Right atrium auricular region (tissue), 2 donors: ENCODE data around the gene MEAK7. TPM values are rescaled to one million over a fixed set of nuclear protein-coding genes. Genes with fewer than 3 reads are reported as not detected.

ENCODE experiments used
- DNase-seq: peaks from one replicate; pipeline ENCODE4 v3.0.0-alpha.2; 2019; ENCODE audit warnings: low spot score
- H3K27ac ChIP-seq, 2 donors: fragments of 200-600 bp; sonication (generic); 1 replicate in 1 of 2; 2 replicates in 1 of 2; pipeline ENCODE4 v1.5.1; 2016 to 2019
- H3K27me3 ChIP-seq, 2 donors: fragments of 200-600 bp; sonication (generic); one replicate each; pipeline versions ENCODE4 v1.5.1 to v1.6.0; 2017 to 2019
- H3K36me3 ChIP-seq: fragments of 200-600 bp; sonication (generic); one replicate; pipeline ENCODE4 v1.5.1; 2016
- H3K4me1 ChIP-seq, 2 donors: fragments of 200-600 bp; sonication (generic); one replicate each; pipeline versions ENCODE4 v1.5.1 to v1.6.0; 2017 to 2019
- H3K4me3 ChIP-seq, 2 donors: fragments of 200-600 bp; sonication (generic); 1 replicate in 1 of 2; 2 replicates in 1 of 2; pipeline ENCODE4 v1.5.1; 2017 to 2019; ENCODE audit warnings: mild to moderate bottlenecking in 1 of 2, moderate library complexity in 1 of 2
- H3K9me3 ChIP-seq, 2 donors: fragments of 200-600 bp; sonication (generic); one replicate each; pipeline ENCODE4 v1.5.1; 2019
- total RNA-seq, 2 donors: library from RNA; depleted of rRNA; stranded (reverse); fragments of >200 nt; gene quantifications; one replicate each; pipeline ENCODE4 v1.1.0, GENCODE V29; 2016
- TF ChIP-seq, protein P1 (sequence below), 2 donors: fragments of 200-600 bp; sonication (generic); IDR thresholded peaks; one replicate each; pipeline ENCODE4 v1.5.1; 2019; ENCODE audit warnings: antibody characterized with exemption in 2 of 2

The MEAK7 gene
- total RNA-seq, 2 donors from 2014 or later: 5.3 to 6.9 TPM

DNA sequence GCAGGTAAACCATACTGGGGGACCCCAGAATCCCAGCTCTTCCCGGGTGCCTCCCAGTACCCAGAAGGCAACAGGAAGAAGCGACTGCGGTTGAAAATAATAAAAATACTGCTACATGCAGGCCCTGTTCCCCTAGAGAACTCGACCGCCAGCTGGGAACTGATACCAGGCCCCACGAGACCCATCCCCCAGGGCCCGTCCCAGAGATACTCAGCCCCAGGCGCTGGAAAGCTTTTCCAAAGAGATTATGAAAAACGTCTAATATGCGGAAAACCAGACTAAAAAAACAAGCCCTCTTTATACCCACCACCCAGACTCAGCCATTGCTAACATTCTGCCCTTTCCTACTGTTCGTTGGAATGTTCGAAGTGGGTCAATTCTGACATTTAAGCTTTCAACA lies 12.9 kb upstream of the MEAK7 start:
- H3K9me3 ChIP-seq: no peaks in the 10 kb centered on the region
- DNase-seq: no peak
- no peaks in the 10 kb centered on the region for H3K27me3 ChIP-seq
- TF ChIP-seq, protein P1, sequence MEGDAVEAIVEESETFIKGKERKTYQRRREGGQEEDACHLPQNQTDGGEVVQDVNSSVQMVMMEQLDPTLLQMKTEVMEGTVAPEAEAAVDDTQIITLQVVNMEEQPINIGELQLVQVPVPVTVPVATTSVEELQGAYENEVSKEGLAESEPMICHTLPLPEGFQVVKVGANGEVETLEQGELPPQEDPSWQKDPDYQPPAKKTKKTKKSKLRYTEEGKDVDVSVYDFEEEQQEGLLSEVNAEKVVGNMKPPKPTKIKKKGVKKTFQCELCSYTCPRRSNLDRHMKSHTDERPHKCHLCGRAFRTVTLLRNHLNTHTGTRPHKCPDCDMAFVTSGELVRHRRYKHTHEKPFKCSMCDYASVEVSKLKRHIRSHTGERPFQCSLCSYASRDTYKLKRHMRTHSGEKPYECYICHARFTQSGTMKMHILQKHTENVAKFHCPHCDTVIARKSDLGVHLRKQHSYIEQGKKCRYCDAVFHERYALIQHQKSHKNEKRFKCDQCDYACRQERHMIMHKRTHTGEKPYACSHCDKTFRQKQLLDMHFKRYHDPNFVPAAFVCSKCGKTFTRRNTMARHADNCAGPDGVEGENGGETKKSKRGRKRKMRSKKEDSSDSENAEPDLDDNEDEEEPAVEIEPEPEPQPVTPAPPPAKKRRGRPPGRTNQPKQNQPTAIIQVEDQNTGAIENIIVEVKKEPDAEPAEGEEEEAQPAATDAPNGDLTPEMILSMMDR (IDR thresholded peaks at IDR 0.05): no peak
- no peaks in the 10 kb centered on the region for H3K36me3 ChIP-seq
- no peak overlapping the region for H3K27ac ChIP-seq
- no peaks in the 10 kb centered on the region for H3K4me1 ChIP-seq
- H3K4me3 ChIP-seq: no peak overlapping the region

DNA sequence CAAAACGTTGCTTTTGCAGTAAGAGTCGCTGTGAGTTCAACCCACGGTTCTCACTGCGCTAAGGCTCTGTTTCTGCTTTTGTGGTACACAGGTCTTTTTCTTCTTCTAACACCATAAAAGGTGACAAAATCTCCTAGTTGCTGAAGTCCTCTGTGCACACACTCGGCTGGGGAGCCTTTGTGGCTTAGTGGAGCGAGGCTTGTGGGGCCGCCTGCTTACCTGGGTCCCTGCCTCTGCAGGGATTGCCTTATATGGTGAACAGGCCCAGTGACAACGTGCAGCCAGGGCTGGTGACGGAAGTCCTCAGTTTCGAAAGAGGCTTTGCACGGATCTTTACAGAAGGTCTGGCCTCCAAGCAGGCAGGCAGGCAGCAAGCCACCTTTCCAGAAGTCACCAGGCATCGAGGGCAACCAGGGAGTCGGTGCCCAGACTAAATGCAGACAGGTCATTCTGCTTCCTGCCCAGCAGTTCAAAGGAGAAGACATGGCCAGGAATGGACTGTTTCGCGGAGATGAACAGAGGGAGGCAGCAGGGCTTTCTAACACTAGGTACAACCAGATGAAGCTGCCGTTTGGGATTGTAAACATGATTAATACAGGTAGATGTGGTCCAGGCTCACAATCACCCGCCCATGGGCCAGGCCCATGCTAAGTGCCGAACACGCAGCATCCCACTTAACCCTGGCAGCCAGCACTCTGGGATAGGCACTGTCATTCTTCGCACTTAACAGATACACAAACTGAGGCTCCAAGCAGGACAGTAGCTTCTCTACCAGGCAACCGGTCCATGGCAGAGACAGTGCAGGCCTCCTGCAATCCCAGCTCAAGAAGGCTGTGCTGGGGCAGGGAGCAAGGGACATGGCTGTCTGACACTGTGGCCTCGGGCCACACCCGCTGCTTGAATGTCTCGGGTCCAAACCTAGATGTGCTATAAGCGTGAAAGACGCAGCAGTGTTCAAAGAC lies 10.7 kb upstream of the MEAK7 start:
- Histone ChIP-seq H3K9me3 (no peaks in the 10 kb centered on the region), H3K4me3 (no peak overlapping the region), H3K27me3 (no peaks in the 10 kb centered on the region), H3K27ac (no peak overlapping the region), H3K4me1 (peaks cover 0 to 6% of the 10 kb centered on the region in 2 donors), H3K36me3 (no peaks in the 10 kb centered on the region)
- TF ChIP-seq, protein P1 (IDR thresholded peaks at IDR 0.05): no peak
- no peak for DNase-seq

DNA sequence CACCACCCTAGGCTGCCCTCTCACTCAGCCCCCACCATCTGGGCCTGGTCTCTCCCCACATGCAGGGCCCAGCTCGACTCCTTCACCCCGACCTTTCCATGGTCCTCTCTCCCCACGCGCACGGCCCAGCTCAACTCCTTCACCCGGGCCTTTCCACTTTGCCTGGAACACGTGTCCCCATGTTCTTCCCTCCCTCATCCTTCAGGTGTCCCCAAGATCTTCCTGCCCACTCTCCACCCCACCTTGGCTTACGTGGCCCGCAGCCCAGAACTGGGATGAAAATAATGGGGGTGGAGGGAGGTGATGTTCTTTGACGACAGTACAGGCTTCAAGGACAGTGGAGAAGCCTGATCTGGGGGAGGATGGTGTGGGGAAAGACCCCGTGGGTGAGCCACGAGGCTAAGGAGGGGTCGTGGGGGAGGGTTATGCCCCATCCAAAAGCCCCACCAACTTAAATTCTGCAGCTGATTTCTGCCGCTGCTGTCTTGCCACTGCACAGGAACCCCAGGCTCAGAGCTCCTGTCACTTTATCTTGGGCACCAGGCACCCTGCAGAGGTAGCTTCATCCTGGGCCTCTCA lies 9.9 kb upstream of the MEAK7 start:
- Histone ChIP-seq H3K4me1 (peaks cover 0 to 6% of the 10 kb centered on the region in 2 donors), H3K27ac (no peak overlapping the region), H3K36me3 (no peaks in the 10 kb centered on the region), H3K27me3 (no peaks in the 10 kb centered on the region), H3K4me3 (no peak overlapping the region), H3K9me3 (no peaks in the 10 kb centered on the region)
- DNase-seq: no peak
- TF ChIP-seq, protein P1 (IDR thresholded peaks at IDR 0.05): no peak

DNA sequence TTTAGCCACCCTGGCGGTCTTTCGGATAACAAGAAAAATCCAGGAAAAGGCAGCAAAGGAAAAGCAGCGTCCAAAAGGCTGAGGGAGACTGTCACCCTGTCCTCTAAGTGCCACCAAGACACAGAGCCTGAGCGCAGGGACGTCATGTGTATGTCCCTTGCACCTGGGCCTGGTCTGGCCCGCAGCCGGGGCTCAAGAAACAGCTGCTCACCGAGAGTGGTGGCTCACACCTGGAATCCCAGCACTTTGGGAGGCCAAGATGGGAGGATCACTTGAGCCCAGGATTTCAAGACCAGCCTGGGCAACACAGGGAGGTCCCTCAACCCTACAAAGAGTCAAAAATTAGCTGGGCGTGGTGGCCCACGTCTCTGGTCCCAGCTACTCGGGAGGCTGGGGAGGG lies 9.2 kb upstream of the MEAK7 start:
- Histone ChIP-seq H3K36me3 (no peaks in the 10 kb centered on the region), H3K4me3 (no peak overlapping the region), H3K27ac (no peak overlapping the region), H3K4me1 (peaks cover 0 to 6% of the 10 kb centered on the region in 2 donors), H3K27me3 (no peaks in the 10 kb centered on the region), H3K9me3 (no peaks in the 10 kb centered on the region)
- TF ChIP-seq, protein P1 (IDR thresholded peaks at IDR 0.05): no peak
- no peak for DNase-seq

DNA sequence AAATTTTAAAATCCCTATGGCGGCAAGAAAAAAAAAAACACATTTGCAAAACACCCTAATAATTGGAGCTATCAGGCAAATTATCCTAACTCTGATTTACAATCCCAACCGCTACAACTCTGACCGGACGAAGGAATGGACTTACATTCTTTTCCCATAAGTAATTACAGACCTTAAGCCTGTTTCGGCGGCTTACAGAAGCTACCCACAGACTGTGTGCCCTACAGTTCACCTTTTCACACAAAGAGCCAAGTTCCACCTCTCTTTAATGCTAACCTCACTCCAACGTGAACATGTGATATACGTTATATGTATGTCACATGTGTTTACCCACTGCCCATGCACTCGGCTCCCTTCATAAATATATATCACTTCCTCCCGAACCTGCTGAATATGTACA lies 8.7 kb upstream of the MEAK7 start:
- Histone ChIP-seq H3K36me3 (no peaks in the 10 kb centered on the region), H3K27ac (no peak overlapping the region), H3K9me3 (no peaks in the 10 kb centered on the region), H3K4me3 (no peak overlapping the region), H3K27me3 (no peaks in the 10 kb centered on the region), H3K4me1 (peaks cover 0 to 6% of the 10 kb centered on the region in 2 donors)
- TF ChIP-seq, protein P1 (IDR thresholded peaks at IDR 0.05): no peak
- no peak for DNase-seq
